Neural cell (in vitro differentiated cells): ENCODE results near the gene ZNF668.

Experiments used
- CTCF ChIP-seq: fragments of 450-650 bp; IDR thresholded peaks from 2 replicates; pipeline ENCODE4 v1.5.1; 2014; ENCODE audit warnings: antibody characterized with exemption, mild to moderate bottlenecking, moderate library complexity; ENCODE audit not compliant: poor library complexity, severe bottlenecking
- EP300 ChIP-seq: fragments of 450-650 bp; conservative IDR thresholded peaks from 2 replicates; pipeline ENCODE4 v1.6.1; 2014; ENCODE audit warnings: antibody characterized with exemption, mild to moderate bottlenecking, moderate library complexity; ENCODE audit not compliant: poor library complexity, severe bottlenecking
- POLR2AphosphoS5 ChIP-seq: IDR thresholded peaks from 2 replicates; pipeline ENCODE4 v1.6.1; 2012

- TF ChIP-seq CTCF (no peak), POLR2AphosphoS5 (no peak), EP300 (no peak)
These were observed 16.5 kb upstream of the ZNF668 start for GRCh38 chr16:31090540-31090939.
